ENCODE data around the gene TMPRSS4.

- no peak for TF ChIP-seq CTCF (IDR thresholded peaks at IDR 0.05; ENCODE audit: low read depth, low read length)
- no peak for TF ChIP-seq EZH2phosphoT487 (IDR thresholded peaks at IDR 0.05; ENCODE audit: low read depth)
Observed at GRCh38 chr11:118139578-118139977, 62.7 kb downstream of the TMPRSS4 start.

Data from OCI-LY3 (cell line).